Caco-2 (cell line): ENCODE measurements around the gene PTMA. TPM values are rescaled to one million over a fixed set of nuclear protein-coding genes. Genes with fewer than 3 reads are reported as not detected.
"Not testable (repeated sequence)": the region's sequence is repeated elsewhere in the genome, so short reads cannot be mapped to it uniquely, and the experiment has no call there.

Source experiments
- Bru-seq: library from RNA; stranded (reverse); fragments of 400-500 nt; gene quantifications from one replicate; lab custom pipeline; 2021; lab: Mats Ljungman, UMichigan
- BruChase-seq, 2 experiments: library from RNA; stranded (reverse); fragments of 400-500 nt; gene quantifications; one replicate each; lab custom pipeline; 2021; lab: Mats Ljungman, UMichigan
- BruUV-seq: library from RNA; stranded (reverse); fragments of 400-500 nt; replicated peaks from 2 replicates; lab custom pipeline; 2021; lab: Mats Ljungman, UMichigan
- CTCF ChIA-PET: fragments of 300-600 bp; sonication (Branson Sonifier 250); formaldehyde crosslinking; loops from one replicate; lab custom pipeline; 2022; ENCODE audit warnings: antibody characterized with exemption; lab: Charles Lee
- POLR2A ChIA-PET: fragments of 300-600 bp; sonication (Branson Sonifier 250); formaldehyde crosslinking; loops from one replicate; lab custom pipeline; 2022; ENCODE audit warnings: antibody characterized with exemption; lab: Charles Lee
- DNase-seq, 2 experiments: peaks; one replicate each; pipeline versions ENCODE4 v3.0.0 to v3.0.0-alpha.2; 2020 to 2022
- H3K27me3 ChIP-seq: replicated peaks from 2 replicates; pipeline ENCODE4 v1.6.0; 2011; ENCODE audit warnings: low read length; ENCODE audit not compliant: control insufficient read depth, insufficient read depth
- H3K36me3 ChIP-seq: 2 replicates; pipeline ENCODE4 v1.5.1; 2011; ENCODE audit warnings: low read length; ENCODE audit not compliant: control insufficient read depth, insufficient read depth
- H3K4me1 ChIP-seq: fragments of 250-450 bp; sonication (Bioruptor Pico); 2 replicates; pipeline ENCODE4 v1.5.1; 2020; ENCODE audit warnings: mild to moderate bottlenecking
- H3K4me3 ChIP-seq: 2 replicates; pipeline ENCODE4 v1.5.1; 2011; ENCODE audit warnings: low read depth, mild to moderate bottlenecking, control low read depth, low read length
- H3K9me3 ChIP-seq: fragments of 250-450 bp; sonication (Bioruptor Pico); 2 replicates; pipeline ENCODE4 v1.5.1; 2020; ENCODE audit warnings: mild to moderate bottlenecking, moderate library complexity
- H3K27ac Mint-ChIP-seq: one replicate; pipeline ENCODE4 v1.8.0; 2022; ENCODE audit warnings: mixed read lengths; ENCODE audit not compliant: unreplicated experiment
- H3K27me3 Mint-ChIP-seq: one replicate; pipeline ENCODE4 v1.8.0; 2022; ENCODE audit warnings: mixed read lengths; ENCODE audit not compliant: insufficient read depth, unreplicated experiment
- H3K36me3 Mint-ChIP-seq: one replicate; pipeline ENCODE4 v1.8.0; 2022; ENCODE audit warnings: mild to moderate bottlenecking, mixed read lengths; ENCODE audit not compliant: insufficient read depth, unreplicated experiment
- H3K4me1 Mint-ChIP-seq: one replicate; pipeline ENCODE4 v1.8.0; 2022; ENCODE audit warnings: low read depth, mixed read lengths; ENCODE audit not compliant: unreplicated experiment
- H3K4me3 Mint-ChIP-seq: one replicate; pipeline ENCODE4 v1.8.0; 2022; ENCODE audit warnings: mild to moderate bottlenecking, moderate library complexity, mixed read lengths; ENCODE audit not compliant: unreplicated experiment
- H3K9me3 Mint-ChIP-seq: one replicate; pipeline ENCODE4 v1.8.0; 2022; ENCODE audit warnings: mixed read lengths; ENCODE audit not compliant: unreplicated experiment
- intact Hi-C: fragments of 100-400 bp; cut with micrococcal nuclease; formaldehyde crosslinking; loops from one replicate; pipeline ENCODE4 v1.10.0; 2022; ENCODE audit not compliant: unreplicated experiment
- long read RNA-seq: library from polyadenylated mRNA; stranded (forward); transcript quantifications from one replicate; pipeline ENCODE4 v2.0.0, GENCODE V29; 2022
- total RNA-seq: library from RNA; stranded (reverse); gene quantifications from 2 replicates; pipeline ENCODE4 v1.2.3, GENCODE V29; 2022
- TF ChIP-seq, protein P1 (sequence below), 2 experiments: fragments of 200-600 bp in 1 of 2; IDR thresholded peaks; 1 replicate in 1 of 2; 2 replicates in 1 of 2; pipeline versions ENCODE4 v1.5.1 to v1.8.0; 2011 to 2022; ENCODE audit warnings: antibody characterized with exemption in 1 of 2, control low read depth in 1 of 2, inconsistent platforms in 1 of 2, low read depth in 1 of 2, low read length in 1 of 2, mild to moderate bottlenecking in 1 of 2, moderate library complexity in 1 of 2; ENCODE audit not compliant: insufficient read depth in 1 of 2, severe bottlenecking in 1 of 2, unreplicated experiment in 1 of 2

PTMA gene, protein sequence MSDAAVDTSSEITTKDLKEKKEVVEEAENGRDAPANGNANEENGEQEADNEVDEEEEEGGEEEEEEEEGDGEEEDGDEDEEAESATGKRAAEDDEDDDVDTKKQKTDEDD
- 597 and 669 TPM in 2 replicates for total RNA-seq
- Bru-seq, nascent RNA: percentile 99 among the genes with signal in this experiment
- percentile 100 among the genes with signal in this experiment for BruChase-seq, experiment 1, labeled RNA remaining after a 2-hour chase
- percentile 100 among the genes with signal in this experiment for BruChase-seq, experiment 2, labeled RNA remaining after a 6-hour chase
- long read RNA-seq, transcript PTMA-202 (5 exons, 1,221 nt): major isoform, 1,047 of 1,205 reads
- long read RNA-seq, transcript PTMA-201 (5 exons, 1,212 nt): minor isoform, 92 of 1,205 reads
- long read RNA-seq, partial matches to known transcripts: 23 of 1,205 reads
- long read RNA-seq, other reads (novel, unspliced or antisense): 38 of 1,205 reads

DNA sequence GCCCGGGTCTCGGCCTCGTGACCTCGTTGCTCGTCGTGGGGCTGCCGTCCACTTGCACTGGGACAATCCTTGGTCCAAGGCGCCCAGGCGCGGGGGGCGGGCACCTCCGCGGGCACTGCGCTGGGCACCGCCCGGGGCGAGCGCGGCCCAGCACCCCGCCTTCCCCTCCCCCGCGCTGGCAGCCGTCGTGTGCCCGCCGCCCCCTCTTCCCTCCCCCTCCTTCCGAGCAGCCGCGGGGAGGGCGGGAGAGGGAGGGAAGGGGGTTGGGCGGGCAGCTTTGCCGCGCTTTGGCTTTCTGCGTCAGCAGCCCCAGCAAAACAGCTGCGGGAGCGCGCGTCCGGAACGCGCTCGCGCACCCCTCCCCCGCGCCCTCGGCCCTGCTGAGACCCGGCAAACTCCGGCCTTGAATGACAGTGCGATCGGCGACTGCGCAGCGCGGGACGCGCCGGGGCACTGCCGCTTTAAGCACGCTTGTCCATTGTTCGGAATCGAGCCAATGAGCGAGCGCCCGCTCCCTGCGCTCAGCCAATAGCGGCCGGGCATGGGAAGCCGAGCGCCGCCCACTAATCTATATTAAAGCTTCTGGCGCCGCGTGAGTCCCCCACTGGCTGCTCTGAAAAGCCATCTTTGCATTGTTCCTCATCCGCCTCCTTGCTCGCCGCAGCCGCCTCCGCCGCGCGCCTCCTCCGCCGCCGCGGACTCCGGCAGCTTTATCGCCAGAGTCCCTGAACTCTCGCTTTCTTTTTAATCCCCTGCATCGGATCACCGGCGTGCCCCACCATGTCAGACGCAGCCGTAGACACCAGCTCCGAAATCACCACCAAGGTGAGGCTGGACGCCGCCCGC, at the start of gene PTMA:
Gene PTMA (plus strand): TSS at position 599 of the 846 bp plus-strand sequence. CDS start 182 bp downstream, at position 781.
- Mint-ChIP-seq H3K36me3 (peaks cover 69% of the 10 kb centered on the region), H3K27ac (peak within 1 kb of the TSS; percentile 99), H3K4me3 (peak within 1 kb of the TSS; percentile 88), H3K9me3 (no peaks in the 10 kb centered on the region), H3K27me3 (no peaks in the 10 kb centered on the region), H3K4me1 (peaks cover 7% of the 10 kb centered on the region)
- H3K36me3 ChIP-seq: peaks cover 3% of the 10 kb centered on the region
- ChIA-PET CTCF (interaction anchor here (1.0 to 2.5 kb wide), 5 partner anchors 28 to 100 kb away, joined by 3 to 11 read pairs (median 5); no protein-coding TSS in a partner anchor), POLR2A (interaction anchor here (0.6 to 2.8 kb wide), 12 partner anchors 26 to 244 kb away, joined by 3 to 20 read pairs (median 5); partner anchors contain the start of gene NCL)
- peak; percentile 98 for DNase-seq
- no peaks in the 10 kb centered on the region for H3K4me1 ChIP-seq
- TF ChIP-seq, protein P1, sequence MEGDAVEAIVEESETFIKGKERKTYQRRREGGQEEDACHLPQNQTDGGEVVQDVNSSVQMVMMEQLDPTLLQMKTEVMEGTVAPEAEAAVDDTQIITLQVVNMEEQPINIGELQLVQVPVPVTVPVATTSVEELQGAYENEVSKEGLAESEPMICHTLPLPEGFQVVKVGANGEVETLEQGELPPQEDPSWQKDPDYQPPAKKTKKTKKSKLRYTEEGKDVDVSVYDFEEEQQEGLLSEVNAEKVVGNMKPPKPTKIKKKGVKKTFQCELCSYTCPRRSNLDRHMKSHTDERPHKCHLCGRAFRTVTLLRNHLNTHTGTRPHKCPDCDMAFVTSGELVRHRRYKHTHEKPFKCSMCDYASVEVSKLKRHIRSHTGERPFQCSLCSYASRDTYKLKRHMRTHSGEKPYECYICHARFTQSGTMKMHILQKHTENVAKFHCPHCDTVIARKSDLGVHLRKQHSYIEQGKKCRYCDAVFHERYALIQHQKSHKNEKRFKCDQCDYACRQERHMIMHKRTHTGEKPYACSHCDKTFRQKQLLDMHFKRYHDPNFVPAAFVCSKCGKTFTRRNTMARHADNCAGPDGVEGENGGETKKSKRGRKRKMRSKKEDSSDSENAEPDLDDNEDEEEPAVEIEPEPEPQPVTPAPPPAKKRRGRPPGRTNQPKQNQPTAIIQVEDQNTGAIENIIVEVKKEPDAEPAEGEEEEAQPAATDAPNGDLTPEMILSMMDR (IDR thresholded peaks at IDR 0.05; ENCODE audit: insufficient read depth in 1 of 2, low read depth in 1 of 2, low read length in 1 of 2, severe bottlenecking in 1 of 2, unreplicated experiment in 1 of 2): no peak
- H3K27me3 ChIP-seq: no peaks in the 10 kb centered on the region
- intact Hi-C loops: loop anchor here (1.0 kb wide), 1 partner anchor 46 kb away; no protein-coding TSS in a partner anchor
- no peaks in the 10 kb centered on the region for H3K9me3 ChIP-seq
- H3K4me3 ChIP-seq: peak within 1 kb of the TSS; percentile 89
- BruUV-seq: no TSS peak

DNA sequence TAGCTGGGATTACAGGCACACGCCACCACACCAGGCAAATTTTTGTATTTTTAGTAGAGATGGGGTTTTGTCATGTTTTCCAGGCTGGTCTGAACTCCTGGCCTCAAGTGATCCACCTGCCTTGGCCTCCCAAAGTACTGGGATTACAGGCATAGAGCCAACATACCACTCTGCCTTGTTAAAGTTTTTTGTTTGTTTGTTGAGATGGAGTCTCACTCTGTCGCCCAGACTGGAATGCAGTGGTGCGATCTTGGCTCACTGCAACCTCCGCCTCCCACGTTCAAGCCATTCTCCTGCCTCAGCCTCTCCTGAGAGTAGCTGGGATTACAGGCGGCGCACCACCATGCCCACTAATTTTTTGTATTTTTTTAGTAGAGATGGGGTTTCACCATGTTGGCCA, 48.3 kb upstream of the PTMA start:
- BruUV-seq, H3K9me3 ChIP-seq, DNase-seq, CTCF ChIA-PET, H3K9me3 Mint-ChIP-seq, H3K36me3 ChIP-seq, H3K27me3 Mint-ChIP-seq, H3K4me1 Mint-ChIP-seq, H3K27me3 ChIP-seq, H3K4me3 ChIP-seq, H3K4me3 Mint-ChIP-seq: not testable (repeated sequence)
- intact Hi-C loops: loop anchor here (5.0 kb wide), 1 partner anchor 122 kb away; the partner anchor contains the start of gene PDE6D
- POLR2A ChIA-PET: interaction anchor here (1.4 to 1.9 kb wide), 3 partner anchors 39 to 47 kb away, joined by 8 to 16 read pairs (median 10); partner anchors contain the start of gene PTMA
- Mint-ChIP-seq H3K36me3 (peaks cover 19% of the 10 kb centered on the region), H3K27ac (peak overlapping the region; percentile 93)
- H3K4me1 ChIP-seq: peaks cover 45% of the 10 kb centered on the region

DNA sequence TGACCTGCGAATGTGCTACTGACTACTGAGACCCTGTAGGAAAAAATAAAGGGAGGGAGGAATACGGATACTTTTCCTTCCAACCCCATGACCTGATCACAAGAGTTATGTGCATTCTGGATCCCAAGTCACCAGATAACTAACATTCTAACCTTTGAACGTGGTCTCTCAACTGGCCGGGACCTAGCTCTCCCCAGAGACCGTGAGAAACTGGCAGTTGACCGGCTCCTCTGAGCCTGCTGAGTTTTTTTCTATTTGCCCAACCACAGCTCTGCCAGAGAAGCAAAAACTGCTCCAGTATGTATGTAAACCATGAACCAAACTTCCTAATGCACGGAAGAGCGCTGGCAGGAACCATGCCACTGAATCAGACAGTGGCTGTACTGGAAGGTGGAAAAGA, 47.5 kb upstream of the PTMA start:
- H3K36me3 ChIP-seq: no peaks in the 10 kb centered on the region
- Mint-ChIP-seq H3K9me3 (no peaks in the 10 kb centered on the region), H3K4me3 (peak overlapping the region; percentile 77), H3K27ac (peak overlapping the region; percentile 93), H3K27me3 (no peaks in the 10 kb centered on the region), H3K4me1 (peaks cover 7% of the 10 kb centered on the region), H3K36me3 (peaks cover 19% of the 10 kb centered on the region)
- H3K9me3 ChIP-seq: no peaks in the 10 kb centered on the region
- TF ChIP-seq, protein P1 (IDR thresholded peaks at IDR 0.05; ENCODE audit: insufficient read depth in 1 of 2, low read depth in 1 of 2, low read length in 1 of 2, severe bottlenecking in 1 of 2, unreplicated experiment in 1 of 2): no peak
- intact Hi-C loops: loop anchor here (5.0 kb wide), 1 partner anchor 121 kb away; the partner anchor contains the start of gene PDE6D
- no peak overlapping the region for H3K4me3 ChIP-seq
- no TSS peak for BruUV-seq
- DNase-seq: peak; percentile 47 to 74
- ChIA-PET POLR2A (interaction anchor here (0.6 to 1.9 kb wide), 5 partner anchors 14 to 47 kb away, joined by 3 to 16 read pairs (median 8); partner anchors contain the start of gene PTMA), CTCF (interaction anchor here (0.6 to 1.0 kb wide), 2 partner anchors 14 to 16 kb away, joined by 3 read pairs; no protein-coding TSS in a partner anchor)
- H3K4me1 ChIP-seq: peaks cover 53% of the 10 kb centered on the region
- H3K27me3 ChIP-seq: no peaks in the 10 kb centered on the region
